Measurements from ENCODE around the gene SHTN1. TPM values are rescaled to one million over a fixed set of nuclear protein-coding genes. Genes with fewer than 3 reads are reported as not detected.

SHTN1 gene
- total RNA-seq, 1 experiment from 2014 or later = not detected

DNA sequence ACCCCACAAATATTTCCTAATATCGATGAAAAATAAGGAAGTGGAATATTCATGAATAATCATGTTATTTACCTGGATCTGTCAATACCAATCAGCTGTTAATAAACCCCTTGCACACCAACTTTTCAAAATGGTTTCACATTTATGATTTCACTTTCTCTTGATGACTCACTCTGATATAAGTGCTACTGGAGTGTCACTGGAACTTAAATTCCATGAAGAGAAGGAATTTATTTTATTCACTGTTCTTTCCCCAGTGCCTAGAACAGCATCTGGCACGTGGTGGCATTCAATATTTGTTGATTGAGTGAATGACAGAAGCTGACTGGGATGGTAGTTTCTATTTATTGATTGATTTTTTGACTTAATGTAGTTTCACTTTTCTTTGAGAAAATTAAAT lies 159.2 kb downstream of the SHTN1 start:
- Histone ChIP-seq H3K79me2 (ENCODE audit: low read length) (no peaks in the 10 kb centered on the region), H4K20me1 (ENCODE audit: insufficient read depth, low read depth, low read length) (0 out of 2 replicates have a peak, but pooled peaks cover 4% of the 10 kb centered on the region), H2AFZ (ENCODE audit: low read length) (no peak overlapping the region), H3K9me2 (replicated peaks; ENCODE audit: insufficient read depth, low read length) (no peaks in the 10 kb centered on the region), H3K27ac (ENCODE audit: low read length) (no peak overlapping the region), H3K4me3 (ENCODE audit: low read length) (no peak overlapping the region), H3K9ac (ENCODE audit: low read length) (no peak overlapping the region), H3K9me3 (ENCODE audit: low read length) (no peaks in the 10 kb centered on the region), H3K27me3 (ENCODE audit: low read length) (no peaks in the 10 kb centered on the region), H3K36me3 (ENCODE audit: insufficient read depth, low read length) (no peaks in the 10 kb centered on the region), H3K4me1 (ENCODE audit: low read length) (peaks cover 13% of the 10 kb centered on the region), H3K4me2 (ENCODE audit: low read depth, low read length, poor library complexity, severe bottlenecking) (no peak overlapping the region)
- DNase-seq = no peak

DNA sequence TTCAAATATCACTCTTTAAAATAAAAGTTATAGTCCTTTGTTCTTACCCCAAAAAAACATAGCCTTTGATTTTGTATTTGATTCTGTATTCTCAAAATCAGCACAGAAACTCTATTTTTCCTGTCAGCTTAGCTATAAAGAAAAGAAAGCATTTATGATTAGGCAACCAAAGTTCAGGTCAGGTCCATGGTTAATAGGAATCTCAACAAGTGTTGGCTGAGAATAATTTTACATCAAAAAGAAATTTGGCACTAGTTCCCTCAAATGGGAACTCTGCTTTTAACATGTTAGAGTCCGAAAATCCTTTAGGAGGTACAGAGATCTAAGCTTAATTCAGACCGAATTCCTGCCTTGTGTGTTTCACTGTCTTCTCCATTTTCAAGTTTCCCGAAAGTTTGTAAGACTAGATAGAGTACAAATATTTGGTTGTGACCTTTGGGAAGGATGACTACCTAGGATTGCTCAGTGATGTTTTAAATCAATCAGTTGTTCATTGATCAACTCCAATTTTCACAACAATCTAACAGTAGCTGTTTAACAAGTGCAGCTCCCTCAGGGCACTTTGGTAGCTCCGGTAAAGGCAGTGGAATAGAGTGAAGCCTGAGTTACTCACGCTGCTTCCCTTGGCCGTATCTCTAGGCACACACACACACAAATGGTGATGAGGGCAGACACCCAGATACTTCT lies 164.5 kb downstream of the SHTN1 start:
- no peaks in the 10 kb centered on the region for H3K27me3 ChIP-seq (ENCODE audit: low read length)
- H4K20me1 ChIP-seq (ENCODE audit: insufficient read depth, low read depth, low read length) = no peaks in the 10 kb centered on the region
- H3K9me2 ChIP-seq (replicated peaks; ENCODE audit: insufficient read depth, low read length) = no peaks in the 10 kb centered on the region
- DNase-seq = no peak
- no peaks in the 10 kb centered on the region for H3K4me1 ChIP-seq (ENCODE audit: low read length)
- no peaks in the 10 kb centered on the region for H3K79me2 ChIP-seq (ENCODE audit: low read length)
- H3K36me3 ChIP-seq (ENCODE audit: insufficient read depth, low read length) = no peaks in the 10 kb centered on the region
- no peak overlapping the region for H3K4me3 ChIP-seq (ENCODE audit: low read length)
- H3K9ac ChIP-seq (ENCODE audit: low read length) = no peak overlapping the region
- H2AFZ ChIP-seq (ENCODE audit: low read length) = no peak overlapping the region
- H3K4me2 ChIP-seq (ENCODE audit: low read depth, low read length, poor library complexity, severe bottlenecking) = no peak overlapping the region
- no peaks in the 10 kb centered on the region for H3K9me3 ChIP-seq (ENCODE audit: low read length)
- no peak overlapping the region for H3K27ac ChIP-seq (ENCODE audit: low read length)

DNA sequence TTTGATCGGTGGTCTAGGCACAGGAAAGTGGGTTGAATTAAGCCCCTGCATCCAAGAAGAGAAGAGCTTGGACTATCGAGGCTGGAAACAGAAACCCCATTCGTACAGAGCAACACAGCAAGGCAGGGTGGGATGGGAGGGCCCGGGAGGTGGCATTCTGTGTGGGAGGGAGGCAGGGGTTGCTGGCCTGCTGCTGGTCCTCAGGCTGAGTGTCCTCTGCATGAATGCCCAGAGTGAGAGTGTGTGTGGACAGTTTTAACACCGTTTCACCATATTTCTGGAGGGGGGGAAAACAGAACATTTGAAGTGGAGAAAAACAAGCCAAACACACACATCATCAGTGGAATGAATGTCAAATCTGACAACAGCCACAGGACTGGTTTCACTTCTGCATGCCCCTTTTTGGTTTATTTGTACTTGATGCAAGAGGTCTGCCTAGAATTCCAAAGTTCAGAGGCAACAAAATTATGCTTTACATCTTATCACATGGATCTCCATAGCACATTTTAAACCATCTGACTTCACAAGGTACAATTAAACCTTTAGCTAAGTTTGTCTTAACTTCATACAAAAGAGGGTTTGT lies 166.8 kb downstream of the SHTN1 start:
- Histone ChIP-seq H3K4me2 (ENCODE audit: low read depth, low read length, poor library complexity, severe bottlenecking) (no peak overlapping the region), H3K9me2 (replicated peaks; ENCODE audit: insufficient read depth, low read length) (no peaks in the 10 kb centered on the region), H3K27ac (ENCODE audit: low read length) (no peak overlapping the region), H3K9ac (ENCODE audit: low read length) (no peak overlapping the region), H4K20me1 (ENCODE audit: insufficient read depth, low read depth, low read length) (no peaks in the 10 kb centered on the region), H2AFZ (ENCODE audit: low read length) (no peak overlapping the region), H3K79me2 (ENCODE audit: low read length) (no peaks in the 10 kb centered on the region), H3K4me1 (ENCODE audit: low read length) (no peaks in the 10 kb centered on the region), H3K27me3 (ENCODE audit: low read length) (no peaks in the 10 kb centered on the region), H3K4me3 (ENCODE audit: low read length) (no peak overlapping the region), H3K9me3 (ENCODE audit: low read length) (no peaks in the 10 kb centered on the region), H3K36me3 (ENCODE audit: insufficient read depth, low read length) (no peaks in the 10 kb centered on the region)
- no peak for DNase-seq

DNA sequence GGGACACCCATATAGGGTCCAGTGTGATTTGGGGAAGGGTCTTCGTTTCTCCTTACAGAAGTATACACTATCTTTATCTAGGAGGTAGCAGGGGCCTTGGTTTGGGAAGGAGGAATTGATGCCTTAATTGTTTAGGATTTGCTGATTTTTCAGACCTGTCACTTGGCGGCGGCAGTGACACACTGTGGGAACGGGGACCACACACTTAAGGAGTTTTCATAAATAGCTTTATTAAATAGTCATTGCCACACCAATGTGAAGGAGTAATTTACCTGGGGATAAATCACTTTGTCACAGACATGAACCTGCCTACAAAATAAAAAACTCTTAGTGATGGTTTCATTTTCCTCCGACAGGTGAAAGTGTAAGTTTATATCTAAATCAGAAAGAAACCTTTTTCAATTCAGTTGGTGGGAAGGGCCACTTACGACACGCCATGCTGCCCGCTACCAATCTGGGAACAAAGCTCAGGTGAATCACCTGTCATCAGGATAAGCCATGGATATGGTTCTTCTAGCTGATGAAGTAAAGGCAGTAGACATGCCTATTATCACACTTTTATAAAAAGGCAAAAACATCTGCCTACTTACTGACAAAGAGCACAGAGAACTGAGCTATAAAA lies 168.0 kb downstream of the SHTN1 start:
- Histone ChIP-seq H3K9me3 (ENCODE audit: low read length) (no peaks in the 10 kb centered on the region), H3K9ac (ENCODE audit: low read length) (no peak overlapping the region), H2AFZ (ENCODE audit: low read length) (no peak overlapping the region), H4K20me1 (ENCODE audit: insufficient read depth, low read depth, low read length) (no peaks in the 10 kb centered on the region), H3K4me2 (ENCODE audit: low read depth, low read length, poor library complexity, severe bottlenecking) (no peak overlapping the region), H3K27ac (ENCODE audit: low read length) (no peak overlapping the region), H3K4me3 (ENCODE audit: low read length) (no peak overlapping the region), H3K27me3 (ENCODE audit: low read length) (no peaks in the 10 kb centered on the region), H3K36me3 (ENCODE audit: insufficient read depth, low read length) (no peaks in the 10 kb centered on the region), H3K9me2 (replicated peaks; ENCODE audit: insufficient read depth, low read length) (no peaks in the 10 kb centered on the region), H3K79me2 (ENCODE audit: low read length) (no peaks in the 10 kb centered on the region), H3K4me1 (ENCODE audit: low read length) (no peaks in the 10 kb centered on the region)
- DNase-seq = no peak

DNA sequence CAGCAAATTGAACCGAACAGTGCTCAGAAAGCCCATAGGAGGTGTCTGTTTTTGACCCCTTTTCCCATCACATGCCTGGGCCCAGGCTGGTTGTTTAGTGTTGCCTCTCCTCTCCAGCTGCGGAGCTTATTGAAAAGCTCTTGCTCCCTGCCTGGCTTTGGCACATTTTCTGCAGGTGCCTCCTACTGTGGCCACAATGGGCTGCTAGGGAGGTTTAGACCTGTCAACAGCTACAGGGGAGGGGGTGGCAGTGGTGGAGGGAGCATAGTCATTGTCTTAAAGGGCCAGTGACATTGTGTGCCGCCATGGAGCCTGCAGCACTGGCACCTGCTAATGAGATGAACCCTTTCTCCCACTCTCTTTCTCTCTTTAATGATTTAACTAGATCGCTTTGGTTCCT lies 168.9 kb downstream of the SHTN1 start:
- Histone ChIP-seq H3K27ac (ENCODE audit: low read length) (no peak overlapping the region), H3K9me3 (ENCODE audit: low read length) (no peaks in the 10 kb centered on the region), H3K4me2 (ENCODE audit: low read depth, low read length, poor library complexity, severe bottlenecking) (no peak overlapping the region), H3K4me3 (ENCODE audit: low read length) (no peak overlapping the region), H3K9me2 (replicated peaks; ENCODE audit: insufficient read depth, low read length) (no peaks in the 10 kb centered on the region), H3K36me3 (ENCODE audit: insufficient read depth, low read length) (no peaks in the 10 kb centered on the region), H3K79me2 (ENCODE audit: low read length) (no peaks in the 10 kb centered on the region), H2AFZ (ENCODE audit: low read length) (no peak overlapping the region), H3K4me1 (ENCODE audit: low read length) (no peaks in the 10 kb centered on the region), H3K27me3 (ENCODE audit: low read length) (no peaks in the 10 kb centered on the region), H3K9ac (ENCODE audit: low read length) (no peak overlapping the region), H4K20me1 (ENCODE audit: insufficient read depth, low read depth, low read length) (no peaks in the 10 kb centered on the region)
- no peak for DNase-seq

DNA sequence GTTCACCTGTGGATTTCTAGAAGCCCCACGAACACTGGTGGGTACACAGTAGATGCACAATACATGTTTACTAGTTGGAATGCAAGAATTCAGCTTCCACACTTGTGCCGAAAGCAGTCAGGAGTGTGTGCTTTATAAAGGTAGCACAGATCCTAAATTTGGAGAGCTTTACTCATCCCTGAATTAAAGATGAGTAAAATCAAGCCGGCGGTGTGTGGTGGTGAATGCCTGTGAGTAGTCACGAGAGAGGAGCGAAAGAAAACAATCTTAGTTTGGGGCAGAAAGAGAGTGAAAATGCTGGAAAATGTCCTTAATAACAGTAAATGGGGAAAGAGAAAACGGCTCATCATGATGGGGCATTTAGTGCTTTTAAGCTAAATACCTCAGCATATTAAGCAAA lies 169.3 kb downstream of the SHTN1 start:
- no peaks in the 10 kb centered on the region for H3K9me2 ChIP-seq (replicated peaks; ENCODE audit: insufficient read depth, low read length)
- no peak overlapping the region for H2AFZ ChIP-seq (ENCODE audit: low read length)
- H3K4me1 ChIP-seq (ENCODE audit: low read length) = no peaks in the 10 kb centered on the region
- no peaks in the 10 kb centered on the region for H3K79me2 ChIP-seq (ENCODE audit: low read length)
- H3K9me3 ChIP-seq (ENCODE audit: low read length) = no peaks in the 10 kb centered on the region
- no peaks in the 10 kb centered on the region for H3K36me3 ChIP-seq (ENCODE audit: insufficient read depth, low read length)
- no peak overlapping the region for H3K4me3 ChIP-seq (ENCODE audit: low read length)
- no peak overlapping the region for H3K27ac ChIP-seq (ENCODE audit: low read length)
- no peaks in the 10 kb centered on the region for H3K27me3 ChIP-seq (ENCODE audit: low read length)
- no peak for DNase-seq
- no peak overlapping the region for H3K4me2 ChIP-seq (ENCODE audit: low read depth, low read length, poor library complexity, severe bottlenecking)
- no peak overlapping the region for H3K9ac ChIP-seq (ENCODE audit: low read length)
- H4K20me1 ChIP-seq (ENCODE audit: insufficient read depth, low read depth, low read length) = no peaks in the 10 kb centered on the region

DNA sequence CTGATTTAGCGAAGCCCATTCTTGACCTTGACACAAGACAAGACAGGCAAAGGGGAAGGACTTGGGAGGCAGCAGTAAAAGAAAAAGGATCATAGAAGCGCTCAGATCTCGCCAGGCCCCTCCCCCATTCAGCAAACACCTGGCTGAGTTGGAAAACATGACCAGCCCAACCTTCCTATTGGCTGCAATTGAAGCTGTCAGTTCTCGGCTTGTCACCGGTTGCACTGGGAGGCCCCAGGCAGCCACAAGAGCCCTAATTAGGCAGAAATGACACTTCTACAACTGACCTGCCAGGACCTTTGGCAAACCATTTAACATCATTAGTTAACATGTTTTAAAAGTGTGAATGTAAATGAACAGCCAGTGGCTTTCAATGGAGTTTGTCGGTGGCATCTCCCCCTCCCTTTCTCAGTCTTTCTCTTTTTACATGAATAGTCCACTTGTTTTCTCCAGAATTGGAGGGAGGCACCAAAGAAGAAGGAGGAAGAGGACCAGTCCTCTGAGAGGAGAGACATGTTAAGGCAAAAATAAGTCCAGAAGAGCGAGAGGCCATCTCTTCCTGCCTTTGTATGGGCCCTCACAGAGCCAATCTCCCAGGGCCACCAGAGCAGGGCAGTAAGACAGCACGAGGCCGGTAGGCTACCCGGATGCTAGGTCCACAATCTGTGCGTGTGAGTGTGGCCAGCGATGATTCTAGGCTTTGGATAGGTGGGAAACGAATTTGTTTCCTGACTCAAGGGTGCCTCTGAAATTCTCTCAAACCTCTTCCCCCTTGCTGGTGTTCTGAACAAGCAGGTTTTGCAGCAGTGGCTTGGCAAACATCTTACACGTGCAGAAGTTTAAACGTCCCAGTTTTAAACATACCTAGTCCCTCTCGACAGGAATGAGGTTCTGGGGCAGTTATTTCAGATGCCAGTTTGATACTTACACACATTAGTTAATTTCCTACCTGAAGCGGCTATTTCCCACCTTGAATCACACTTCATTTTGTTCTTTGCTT lies 170.7 kb downstream of the SHTN1 start:
- H3K9me2 ChIP-seq (replicated peaks; ENCODE audit: insufficient read depth, low read length) = no peaks in the 10 kb centered on the region
- H3K4me1 ChIP-seq (ENCODE audit: low read length) = no peaks in the 10 kb centered on the region
- no peak overlapping the region for H3K27ac ChIP-seq (ENCODE audit: low read length)
- no peaks in the 10 kb centered on the region for H3K79me2 ChIP-seq (ENCODE audit: low read length)
- no peak overlapping the region for H3K9ac ChIP-seq (ENCODE audit: low read length)
- no peaks in the 10 kb centered on the region for H3K27me3 ChIP-seq (ENCODE audit: low read length)
- no peak overlapping the region for H2AFZ ChIP-seq (ENCODE audit: low read length)
- no peaks in the 10 kb centered on the region for H3K9me3 ChIP-seq (ENCODE audit: low read length)
- H3K4me3 ChIP-seq (ENCODE audit: low read length) = no peak overlapping the region
- no peak for DNase-seq
- no peaks in the 10 kb centered on the region for H3K36me3 ChIP-seq (ENCODE audit: insufficient read depth, low read length)
- no peaks in the 10 kb centered on the region for H4K20me1 ChIP-seq (ENCODE audit: insufficient read depth, low read depth, low read length)
- no peak overlapping the region for H3K4me2 ChIP-seq (ENCODE audit: low read depth, low read length, poor library complexity, severe bottlenecking)

DNA sequence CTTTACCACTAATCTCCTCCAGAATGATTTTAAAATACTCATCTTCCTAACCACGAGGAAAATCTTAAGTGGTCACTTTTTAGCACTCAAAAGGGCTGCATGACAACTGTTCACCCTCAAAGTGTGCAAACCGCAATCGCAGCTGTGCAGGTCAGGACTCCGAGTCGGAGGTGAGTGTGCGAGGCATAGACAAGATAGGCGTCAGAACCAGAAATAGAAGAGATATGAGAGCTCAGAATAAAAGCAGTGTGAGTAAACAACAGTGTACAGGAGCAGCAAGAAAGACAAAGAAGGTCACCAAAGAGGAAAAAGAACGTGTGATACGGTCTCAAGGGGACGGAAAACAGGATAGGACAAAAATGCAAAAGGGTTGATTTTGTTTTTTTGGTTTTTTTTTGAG lies 173.2 kb downstream of the SHTN1 start:
- H3K9ac ChIP-seq (ENCODE audit: low read length) = no peak overlapping the region

More for the DNA sequence above, 173.2 kb downstream of the SHTN1 start:
- no peaks in the 10 kb centered on the region for H3K27me3 ChIP-seq (ENCODE audit: low read length)
- no peaks in the 10 kb centered on the region for H3K9me3 ChIP-seq (ENCODE audit: low read length)
- DNase-seq = no peak
- no peak overlapping the region for H3K27ac ChIP-seq (ENCODE audit: low read length)
- H3K79me2 ChIP-seq (ENCODE audit: low read length) = no peaks in the 10 kb centered on the region
- H3K4me3 ChIP-seq (ENCODE audit: low read length) = no peak overlapping the region
- H3K4me2 ChIP-seq (ENCODE audit: low read depth, low read length, poor library complexity, severe bottlenecking) = no peak overlapping the region
- H3K4me1 ChIP-seq (ENCODE audit: low read length) = no peaks in the 10 kb centered on the region
- H3K9me2 ChIP-seq (replicated peaks; ENCODE audit: insufficient read depth, low read length) = no peaks in the 10 kb centered on the region
- H4K20me1 ChIP-seq (ENCODE audit: insufficient read depth, low read depth, low read length) = no peaks in the 10 kb centered on the region
- H2AFZ ChIP-seq (ENCODE audit: low read length) = no peak overlapping the region
- no peaks in the 10 kb centered on the region for H3K36me3 ChIP-seq (ENCODE audit: insufficient read depth, low read length)
